ENCODE data around the gene GABBR2.
"Not testable (repeated sequence)": the region's sequence is repeated elsewhere in the genome, so short reads cannot be mapped to it uniquely, and the experiment has no call there.

DNA sequence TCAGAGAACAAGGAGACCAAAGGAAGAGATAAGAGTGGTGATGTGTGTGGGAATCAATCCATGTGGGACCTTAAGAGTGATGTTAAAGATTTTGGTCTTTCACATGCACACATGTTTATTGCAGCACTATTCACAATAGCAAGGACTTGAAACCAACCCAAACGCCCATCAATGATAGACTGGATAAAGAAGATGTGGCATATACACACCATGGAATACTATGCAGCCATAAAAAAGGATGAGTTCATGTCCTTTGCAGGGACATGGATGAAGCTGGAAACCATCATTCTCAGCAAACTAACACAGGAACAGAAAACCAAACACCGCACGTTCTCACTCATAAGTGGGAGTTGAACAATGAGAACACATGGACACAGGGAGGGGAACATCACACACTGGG, 53.3 kb downstream of the GABBR2 start:
- TF ChIP-seq, protein P1, sequence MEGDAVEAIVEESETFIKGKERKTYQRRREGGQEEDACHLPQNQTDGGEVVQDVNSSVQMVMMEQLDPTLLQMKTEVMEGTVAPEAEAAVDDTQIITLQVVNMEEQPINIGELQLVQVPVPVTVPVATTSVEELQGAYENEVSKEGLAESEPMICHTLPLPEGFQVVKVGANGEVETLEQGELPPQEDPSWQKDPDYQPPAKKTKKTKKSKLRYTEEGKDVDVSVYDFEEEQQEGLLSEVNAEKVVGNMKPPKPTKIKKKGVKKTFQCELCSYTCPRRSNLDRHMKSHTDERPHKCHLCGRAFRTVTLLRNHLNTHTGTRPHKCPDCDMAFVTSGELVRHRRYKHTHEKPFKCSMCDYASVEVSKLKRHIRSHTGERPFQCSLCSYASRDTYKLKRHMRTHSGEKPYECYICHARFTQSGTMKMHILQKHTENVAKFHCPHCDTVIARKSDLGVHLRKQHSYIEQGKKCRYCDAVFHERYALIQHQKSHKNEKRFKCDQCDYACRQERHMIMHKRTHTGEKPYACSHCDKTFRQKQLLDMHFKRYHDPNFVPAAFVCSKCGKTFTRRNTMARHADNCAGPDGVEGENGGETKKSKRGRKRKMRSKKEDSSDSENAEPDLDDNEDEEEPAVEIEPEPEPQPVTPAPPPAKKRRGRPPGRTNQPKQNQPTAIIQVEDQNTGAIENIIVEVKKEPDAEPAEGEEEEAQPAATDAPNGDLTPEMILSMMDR (conservative IDR thresholded peaks at IDR 0.05) = not testable (repeated sequence)
- not testable (repeated sequence) for TF ChIP-seq EZH2 (IDR thresholded peaks at IDR 0.05; ENCODE audit: low read depth)
